Measurements from ENCODE around the gene GREM1. TPM values are rescaled to one million over a fixed set of nuclear protein-coding genes. Genes with fewer than 3 reads are reported as not detected.

GREM1 gene
- total RNA-seq, 1 experiment from 2014 or later: 1.1 TPM

- no peak overlapping the region for H3K4ac ChIP-seq (ENCODE audit: low read depth, low read length)
- Mint-ChIP-seq H3K27ac (no peak overlapping the region), H3K27me3 (ENCODE audit: low read depth) (no peaks in the 10 kb centered on the region), H3K4me3 (no peak overlapping the region), H3K36me3 (ENCODE audit: insufficient read depth in 1 of 3, low read depth in 3 of 3) (no peaks in the 10 kb centered on the region), H3K9me3 (no peaks in the 10 kb centered on the region), H3K4me1 (peaks cover 11 to 14% of the 10 kb centered on the region in 2 experiments; a peak in 3 of 4 replicates)
- no peak overlapping the region for H2BK20ac ChIP-seq (ENCODE audit: low read depth, low read length, poor library complexity, severe bottlenecking)
- no peak overlapping the region for H2AFZ ChIP-seq (ENCODE audit: low read length)
- no peak overlapping the region for H3T11ph ChIP-seq (ENCODE audit: low read length)
- H3K27me3 ChIP-seq (ENCODE audit: insufficient read depth, low read length): no peaks in the 10 kb centered on the region
- H3K23ac ChIP-seq (ENCODE audit: insufficient read length, low read depth, low read length): no peak overlapping the region
- H2BK12ac ChIP-seq (ENCODE audit: insufficient read length, low read depth, low read length): no peak overlapping the region
- H2BK15ac ChIP-seq (ENCODE audit: low read depth, low read length): no peak overlapping the region
- no peak overlapping the region for H4K5ac ChIP-seq (ENCODE audit: insufficient read length, low read depth, low read length)
- H3K9ac ChIP-seq (ENCODE audit: extremely low read depth, insufficient read length, low read length): no peak overlapping the region
- no peak overlapping the region for H2AK5ac ChIP-seq (ENCODE audit: insufficient read length, low read length)
- no peak overlapping the region for H2BK5ac ChIP-seq (ENCODE audit: insufficient read length, low read length)
- no peak overlapping the region for H3K14ac ChIP-seq (ENCODE audit: insufficient read depth, low read length)
- H4K20me1 ChIP-seq (ENCODE audit: control insufficient read depth, insufficient read depth, insufficient read length): no peaks in the 10 kb centered on the region
- H3K4me2 ChIP-seq (ENCODE audit: insufficient read depth, insufficient read length, low read length): no peak overlapping the region
- H4K91ac ChIP-seq (ENCODE audit: insufficient read length, low read depth, low read length): no peak overlapping the region
- no peak overlapping the region for H3K27ac ChIP-seq (ENCODE audit: insufficient read length, low read depth, low read length)
- H3K23me2 ChIP-seq (ENCODE audit: insufficient read length, low read depth, low read length, poor library complexity, severe bottlenecking): no peaks in the 10 kb centered on the region
- H3K79me1 ChIP-seq (ENCODE audit: insufficient read depth, low read depth, low read length, poor library complexity, severe bottlenecking): no peaks in the 10 kb centered on the region
- peaks cover 2% of the 10 kb centered on the region; the same call in 1 of the 2 replicates for H3K4me1 ChIP-seq (ENCODE audit: insufficient read depth, low read length)
- no peak overlapping the region for H2BK120ac ChIP-seq (ENCODE audit: low read depth, low read length, poor library complexity, severe bottlenecking)
- no peak overlapping the region for H4K8ac ChIP-seq (replicated peaks; ENCODE audit: insufficient read length, low read depth, low read length)
- H3K18ac ChIP-seq (ENCODE audit: insufficient read length, low read depth, low read length): no peak overlapping the region
- H3K9me3 ChIP-seq (ENCODE audit: control insufficient read depth, low read depth, low read length): no peaks in the 10 kb centered on the region
- no peak overlapping the region for H3K56ac ChIP-seq (ENCODE audit: insufficient read length, low read depth, low read length)
- no peak for TF ChIP-seq CTCF (conservative IDR thresholded peaks at IDR 0.05)
- H3K79me2 ChIP-seq (ENCODE audit: insufficient read depth, low read length): no peaks in the 10 kb centered on the region
- DNase-seq: no peak
These were observed 66.8 kb downstream of the GREM1 start for GRCh38 chr15:32784581-32784980.

All from H9 (cell line).